ENCODE results near the gene SEMA3F. TPM values are rescaled to one million over a fixed set of nuclear protein-coding genes. Genes with fewer than 3 reads are reported as not detected.

Gene SEMA3F
- 79.8 and 85.4 TPM in 2 replicates for total RNA-seq

DNA sequence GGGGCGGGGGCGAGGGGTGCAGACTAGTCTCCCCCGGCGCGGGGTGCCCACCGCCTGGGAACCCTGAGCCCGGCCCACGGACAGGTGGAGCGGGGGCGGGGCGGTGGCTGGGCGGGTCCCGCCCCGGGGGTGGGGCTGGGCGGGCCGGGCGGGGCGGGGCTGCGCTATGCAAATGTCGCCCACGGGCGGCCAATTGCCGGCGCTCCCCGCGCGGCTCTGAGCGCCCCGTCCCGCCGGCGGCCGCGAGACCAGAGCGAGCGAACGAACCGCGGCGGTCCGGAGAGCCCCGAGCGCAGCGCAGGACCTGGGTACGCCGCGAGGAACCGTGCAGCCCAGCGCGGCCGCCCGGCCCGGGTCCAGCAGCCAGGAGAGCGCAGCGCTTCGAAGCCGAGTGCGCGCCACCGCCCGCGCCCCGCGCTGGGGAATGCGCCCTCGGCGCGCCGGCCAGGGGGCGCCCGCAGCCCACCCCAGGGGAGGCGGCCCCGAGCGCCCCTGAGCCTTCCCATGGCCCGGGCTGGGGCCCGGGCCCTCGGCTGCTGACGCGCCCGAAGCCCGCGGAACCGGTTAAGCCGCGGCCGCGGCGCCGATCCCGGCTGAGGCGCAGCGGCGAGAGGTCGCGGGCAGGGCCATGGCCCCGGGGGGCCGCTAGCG lies at the start of gene SEMA3F:
TSS of gene SEMA3F (plus strand) at position 485 of the 651 bp plus-strand sequence. CDS start 4,299 bp downstream, outside the sequence.
- H3K36me3 ChIP-seq (ENCODE audit: control insufficient read depth, insufficient read depth, low read length) = no peaks in the 10 kb centered on the region
- DNase-seq (ENCODE audit: low read depth) = no peak
- TF ChIP-seq, protein P1, sequence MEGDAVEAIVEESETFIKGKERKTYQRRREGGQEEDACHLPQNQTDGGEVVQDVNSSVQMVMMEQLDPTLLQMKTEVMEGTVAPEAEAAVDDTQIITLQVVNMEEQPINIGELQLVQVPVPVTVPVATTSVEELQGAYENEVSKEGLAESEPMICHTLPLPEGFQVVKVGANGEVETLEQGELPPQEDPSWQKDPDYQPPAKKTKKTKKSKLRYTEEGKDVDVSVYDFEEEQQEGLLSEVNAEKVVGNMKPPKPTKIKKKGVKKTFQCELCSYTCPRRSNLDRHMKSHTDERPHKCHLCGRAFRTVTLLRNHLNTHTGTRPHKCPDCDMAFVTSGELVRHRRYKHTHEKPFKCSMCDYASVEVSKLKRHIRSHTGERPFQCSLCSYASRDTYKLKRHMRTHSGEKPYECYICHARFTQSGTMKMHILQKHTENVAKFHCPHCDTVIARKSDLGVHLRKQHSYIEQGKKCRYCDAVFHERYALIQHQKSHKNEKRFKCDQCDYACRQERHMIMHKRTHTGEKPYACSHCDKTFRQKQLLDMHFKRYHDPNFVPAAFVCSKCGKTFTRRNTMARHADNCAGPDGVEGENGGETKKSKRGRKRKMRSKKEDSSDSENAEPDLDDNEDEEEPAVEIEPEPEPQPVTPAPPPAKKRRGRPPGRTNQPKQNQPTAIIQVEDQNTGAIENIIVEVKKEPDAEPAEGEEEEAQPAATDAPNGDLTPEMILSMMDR (IDR thresholded peaks at IDR 0.05; ENCODE audit: insufficient read depth, low read length, poor library complexity, severe bottlenecking) = no peak
- H3K27me3 ChIP-seq (ENCODE audit: control insufficient read depth, insufficient read depth, low read length) = peaks cover 2% of the 10 kb centered on the region
- peak within 1 kb of the TSS; percentile 66 for H3K4me3 ChIP-seq (ENCODE audit: low read depth, low read length)

DNA sequence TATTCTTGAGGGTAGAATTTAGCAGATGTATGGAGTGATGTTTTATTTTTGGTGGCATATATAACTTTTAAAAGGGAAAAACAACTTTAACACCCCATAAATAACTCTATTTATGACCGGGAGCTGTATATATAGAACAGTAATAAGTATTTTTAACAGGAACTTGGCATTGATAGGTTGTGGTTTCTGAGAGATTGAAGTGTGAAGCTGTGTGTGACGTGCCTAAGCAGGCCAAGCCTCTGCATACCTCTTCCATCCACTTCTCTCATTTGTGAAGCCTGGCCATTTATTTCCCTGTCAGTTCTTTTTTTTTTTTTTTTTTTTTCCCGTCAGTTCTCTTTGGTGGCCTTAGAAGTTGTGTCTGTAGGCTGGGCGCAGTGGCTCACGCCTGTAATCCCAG lies 43.4 kb upstream of the SEMA3F start:
- H3K4me3 ChIP-seq (ENCODE audit: low read depth, low read length) = no peak overlapping the region
- H3K36me3 ChIP-seq (ENCODE audit: control insufficient read depth, insufficient read depth, low read length) = peaks cover 6% of the 10 kb centered on the region
- DNase-seq (ENCODE audit: low read depth) = no peak
- H3K27me3 ChIP-seq (ENCODE audit: control insufficient read depth, insufficient read depth, low read length) = no peaks in the 10 kb centered on the region
- TF ChIP-seq, protein P1 (IDR thresholded peaks at IDR 0.05; ENCODE audit: insufficient read depth, low read length, poor library complexity, severe bottlenecking) = no peak

DNA sequence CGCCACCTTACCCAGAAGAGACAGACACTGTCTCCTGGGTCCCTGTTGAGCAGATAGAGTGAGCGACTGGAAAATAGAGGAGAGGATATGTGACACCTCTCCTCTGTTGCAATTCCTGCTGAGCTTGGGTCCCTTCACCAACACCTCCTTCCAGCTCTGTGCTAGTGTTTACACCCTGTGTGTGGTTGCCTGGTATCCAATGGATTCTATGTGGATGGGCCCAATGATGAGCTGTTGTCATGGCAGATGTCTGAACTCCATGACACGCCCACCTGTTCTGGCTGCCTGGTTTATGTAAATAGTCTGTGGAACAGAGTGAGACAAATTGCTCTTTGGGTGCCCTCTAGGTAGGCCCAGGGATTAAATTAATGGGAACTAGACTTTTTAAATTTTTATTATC lies 42.7 kb upstream of the SEMA3F start:
- H3K36me3 ChIP-seq (ENCODE audit: control insufficient read depth, insufficient read depth, low read length) = peaks cover 5% of the 10 kb centered on the region
- no peaks in the 10 kb centered on the region for H3K27me3 ChIP-seq (ENCODE audit: control insufficient read depth, insufficient read depth, low read length)
- no peak overlapping the region for H3K4me3 ChIP-seq (ENCODE audit: low read depth, low read length)
- TF ChIP-seq, protein P1 (IDR thresholded peaks at IDR 0.05; ENCODE audit: insufficient read depth, low read length, poor library complexity, severe bottlenecking) = no peak
- DNase-seq (ENCODE audit: low read depth) = no peak

DNA sequence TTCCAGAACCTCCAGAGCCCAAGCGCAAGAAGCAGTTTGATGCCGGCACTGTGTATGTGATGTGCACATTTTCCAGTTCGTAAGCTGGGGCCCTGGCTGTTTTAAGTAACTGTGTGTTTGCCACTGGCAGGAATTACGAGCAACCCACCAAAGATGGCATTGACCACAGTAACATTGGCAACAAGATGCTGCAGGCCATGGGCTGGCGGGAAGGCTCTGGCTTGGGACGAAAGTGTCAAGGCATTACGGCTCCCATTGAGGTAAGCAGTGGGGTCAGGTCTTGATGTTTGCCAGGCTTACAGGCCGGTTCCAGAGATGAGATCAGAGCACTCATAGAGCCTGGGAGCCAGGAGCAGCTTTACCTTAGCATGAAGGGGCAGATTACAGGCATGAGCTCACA lies 38.0 kb upstream of the SEMA3F start:
- no peaks in the 10 kb centered on the region for H3K27me3 ChIP-seq (ENCODE audit: control insufficient read depth, insufficient read depth, low read length)
- peaks cover 5% of the 10 kb centered on the region for H3K36me3 ChIP-seq (ENCODE audit: control insufficient read depth, insufficient read depth, low read length)
- no peak for DNase-seq (ENCODE audit: low read depth)
- TF ChIP-seq, protein P1 (IDR thresholded peaks at IDR 0.05; ENCODE audit: insufficient read depth, low read length, poor library complexity, severe bottlenecking) = no peak
- H3K4me3 ChIP-seq (ENCODE audit: low read depth, low read length) = no peak overlapping the region

DNA sequence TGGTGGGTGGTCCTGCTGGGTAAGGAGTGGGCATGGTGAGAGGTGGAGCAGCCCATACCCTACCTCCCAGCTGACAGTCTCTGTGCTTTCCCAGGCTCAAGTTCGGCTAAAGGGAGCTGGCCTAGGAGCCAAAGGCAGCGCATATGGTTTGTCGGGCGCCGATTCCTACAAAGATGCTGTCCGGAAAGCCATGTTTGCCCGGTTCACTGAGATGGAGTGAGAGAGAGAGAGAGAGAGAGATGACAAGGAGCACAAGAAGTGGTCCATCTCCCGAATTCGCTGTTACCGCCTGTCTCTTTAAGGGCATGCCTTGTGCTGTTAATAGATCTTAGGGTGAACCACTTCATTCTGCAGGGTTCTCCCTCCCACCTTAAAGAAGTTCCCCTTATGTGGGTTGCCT lies 36.9 kb upstream of the SEMA3F start:
- H3K4me3 ChIP-seq (ENCODE audit: low read depth, low read length) = no peak overlapping the region
- no peaks in the 10 kb centered on the region for H3K27me3 ChIP-seq (ENCODE audit: control insufficient read depth, insufficient read depth, low read length)
- no peak for DNase-seq (ENCODE audit: low read depth)
- H3K36me3 ChIP-seq (ENCODE audit: control insufficient read depth, insufficient read depth, low read length) = peaks cover 5% of the 10 kb centered on the region
- TF ChIP-seq, protein P1 (IDR thresholded peaks at IDR 0.05; ENCODE audit: insufficient read depth, low read length, poor library complexity, severe bottlenecking) = no peak

DNA sequence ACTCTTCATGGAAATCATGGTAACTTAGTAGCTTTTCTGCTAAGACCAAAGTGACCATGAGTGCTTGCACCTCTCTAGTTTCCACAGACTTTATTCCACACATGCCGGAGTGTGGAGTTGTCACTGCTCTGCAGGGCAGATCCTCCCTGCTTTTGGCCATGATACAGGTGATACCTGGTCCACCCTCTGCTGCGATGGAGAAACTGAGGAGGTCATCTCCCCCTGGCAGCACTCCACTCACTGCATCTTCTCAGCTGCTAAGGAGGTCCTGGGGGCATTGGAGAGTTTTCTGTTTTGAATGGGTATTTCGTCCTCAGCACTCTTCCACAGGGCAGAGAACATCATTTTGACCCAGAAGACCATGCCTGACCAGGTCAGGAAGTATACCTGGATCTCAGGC lies 35.3 kb upstream of the SEMA3F start:
- DNase-seq (ENCODE audit: low read depth) = no peak
- peaks cover 1% of the 10 kb centered on the region for H3K27me3 ChIP-seq (ENCODE audit: control insufficient read depth, insufficient read depth, low read length)
- TF ChIP-seq, protein P1 (IDR thresholded peaks at IDR 0.05; ENCODE audit: insufficient read depth, low read length, poor library complexity, severe bottlenecking) = no peak
- H3K36me3 ChIP-seq (ENCODE audit: control insufficient read depth, insufficient read depth, low read length) = peaks cover 5% of the 10 kb centered on the region
- H3K4me3 ChIP-seq (ENCODE audit: low read depth, low read length) = no peak overlapping the region
